ENCODE results near the gene DDN.

The DDN gene

DNA sequence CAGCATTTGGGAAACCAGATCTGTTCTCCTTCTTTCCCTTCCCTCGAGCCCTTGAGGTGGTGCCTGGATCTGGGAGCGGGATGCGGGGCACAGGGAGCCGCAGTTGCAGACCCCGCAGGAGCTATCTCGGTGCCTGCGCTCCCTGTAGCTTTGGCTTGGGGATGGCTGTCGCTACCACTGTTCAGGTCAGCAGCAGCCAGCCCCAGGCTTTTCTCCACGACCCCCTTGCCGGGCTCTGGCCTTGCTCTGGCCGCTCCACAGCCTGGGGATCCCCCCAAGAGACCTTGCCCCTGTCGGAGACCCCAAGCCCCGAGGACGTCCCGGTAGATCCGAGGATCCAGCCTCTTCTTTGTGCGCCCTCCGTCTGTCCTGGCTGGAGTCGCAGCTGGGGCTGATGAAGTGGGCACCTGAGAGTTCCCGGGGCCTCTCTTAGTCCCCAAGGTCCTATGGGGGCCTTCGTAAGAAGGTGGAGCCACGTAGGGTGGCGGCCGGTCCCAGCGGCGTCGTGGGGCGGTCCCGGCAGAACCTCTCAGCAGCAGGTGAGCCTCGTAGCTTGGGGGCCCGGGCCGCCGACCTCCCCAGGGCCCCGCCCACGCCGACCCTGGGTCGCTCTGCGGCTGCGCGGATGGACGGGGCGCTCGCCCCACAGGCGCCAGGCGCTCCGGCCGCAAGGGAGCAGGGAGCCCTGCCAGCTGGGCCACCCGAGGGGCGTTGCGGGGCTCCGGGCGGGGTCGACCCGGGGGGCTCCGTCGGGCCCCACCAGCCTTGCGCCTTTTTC, 1.3 kb downstream of the DDN start:
- no peak for DNase-seq (ENCODE audit: low read depth)
- H3K4me3 ChIP-seq (ENCODE audit: low read depth, low read length): no peak overlapping the region
- TF ChIP-seq, protein P1, sequence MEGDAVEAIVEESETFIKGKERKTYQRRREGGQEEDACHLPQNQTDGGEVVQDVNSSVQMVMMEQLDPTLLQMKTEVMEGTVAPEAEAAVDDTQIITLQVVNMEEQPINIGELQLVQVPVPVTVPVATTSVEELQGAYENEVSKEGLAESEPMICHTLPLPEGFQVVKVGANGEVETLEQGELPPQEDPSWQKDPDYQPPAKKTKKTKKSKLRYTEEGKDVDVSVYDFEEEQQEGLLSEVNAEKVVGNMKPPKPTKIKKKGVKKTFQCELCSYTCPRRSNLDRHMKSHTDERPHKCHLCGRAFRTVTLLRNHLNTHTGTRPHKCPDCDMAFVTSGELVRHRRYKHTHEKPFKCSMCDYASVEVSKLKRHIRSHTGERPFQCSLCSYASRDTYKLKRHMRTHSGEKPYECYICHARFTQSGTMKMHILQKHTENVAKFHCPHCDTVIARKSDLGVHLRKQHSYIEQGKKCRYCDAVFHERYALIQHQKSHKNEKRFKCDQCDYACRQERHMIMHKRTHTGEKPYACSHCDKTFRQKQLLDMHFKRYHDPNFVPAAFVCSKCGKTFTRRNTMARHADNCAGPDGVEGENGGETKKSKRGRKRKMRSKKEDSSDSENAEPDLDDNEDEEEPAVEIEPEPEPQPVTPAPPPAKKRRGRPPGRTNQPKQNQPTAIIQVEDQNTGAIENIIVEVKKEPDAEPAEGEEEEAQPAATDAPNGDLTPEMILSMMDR (IDR thresholded peaks at IDR 0.05; ENCODE audit: control insufficient read depth, extremely low read depth, insufficient read depth): no peak

- no peak for DNase-seq (ENCODE audit: low read depth)
- TF ChIP-seq, protein P1 (IDR thresholded peaks at IDR 0.05; ENCODE audit: control insufficient read depth, extremely low read depth, insufficient read depth): no peak
- no peak overlapping the region for H3K4me3 ChIP-seq (ENCODE audit: low read depth, low read length)
These were observed 2.1 kb downstream of the DDN start for GRCh38 chr12:48996794-48997718.

DNA sequence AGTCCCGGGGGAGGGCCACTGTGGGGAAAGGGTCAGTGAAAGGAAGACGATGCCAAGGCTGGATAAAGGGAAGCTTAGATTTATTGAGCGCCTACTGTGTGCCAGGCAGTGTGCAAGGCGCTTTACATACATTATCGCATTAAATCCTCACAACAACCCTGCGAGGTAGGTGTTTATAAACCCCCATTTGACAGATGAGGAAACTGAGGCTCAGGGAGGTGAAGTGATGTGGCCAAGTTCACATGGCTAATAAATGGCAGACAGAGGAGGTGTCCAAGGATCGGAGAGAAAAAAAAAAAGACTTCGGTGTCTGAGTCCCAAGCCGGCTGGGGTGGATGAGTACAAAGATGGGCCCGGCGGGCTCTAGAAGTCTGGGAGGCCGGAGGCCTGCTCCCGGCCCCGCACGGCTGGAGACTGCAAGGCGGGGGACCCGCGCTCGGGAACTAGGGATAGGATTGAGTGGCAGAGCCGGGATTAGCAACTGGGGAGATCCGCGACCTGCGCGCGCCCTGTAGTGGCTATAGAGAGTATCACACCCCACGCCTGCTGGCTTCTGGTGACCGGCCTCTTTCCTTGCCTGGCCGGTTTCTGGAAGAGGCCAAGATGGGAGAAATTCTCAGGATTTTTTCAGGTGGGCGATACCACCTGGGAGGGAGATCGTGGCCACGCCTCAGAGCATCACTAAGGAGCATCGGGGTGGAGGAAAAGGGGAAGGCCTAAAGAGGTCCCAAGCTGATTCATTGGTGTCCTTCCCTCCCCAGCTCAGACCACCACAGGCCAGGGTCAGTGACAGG, 3.9 kb downstream of the DDN start:
- DNase-seq (ENCODE audit: low read depth): no peak
- TF ChIP-seq, protein P1 (IDR thresholded peaks at IDR 0.05; ENCODE audit: control insufficient read depth, extremely low read depth, insufficient read depth): peak; percentile 84
- H3K4me3 ChIP-seq (ENCODE audit: low read depth, low read length): peak overlapping the region; percentile 23

GRCh38 chr12:48994224-48995085, 4.7 kb downstream of the DDN start:
- TF ChIP-seq, protein P1 (IDR thresholded peaks at IDR 0.05; ENCODE audit: control insufficient read depth, extremely low read depth, insufficient read depth): no peak
- no peak overlapping the region for H3K4me3 ChIP-seq (ENCODE audit: low read depth, low read length)
- no peak for DNase-seq (ENCODE audit: low read depth)

DNA sequence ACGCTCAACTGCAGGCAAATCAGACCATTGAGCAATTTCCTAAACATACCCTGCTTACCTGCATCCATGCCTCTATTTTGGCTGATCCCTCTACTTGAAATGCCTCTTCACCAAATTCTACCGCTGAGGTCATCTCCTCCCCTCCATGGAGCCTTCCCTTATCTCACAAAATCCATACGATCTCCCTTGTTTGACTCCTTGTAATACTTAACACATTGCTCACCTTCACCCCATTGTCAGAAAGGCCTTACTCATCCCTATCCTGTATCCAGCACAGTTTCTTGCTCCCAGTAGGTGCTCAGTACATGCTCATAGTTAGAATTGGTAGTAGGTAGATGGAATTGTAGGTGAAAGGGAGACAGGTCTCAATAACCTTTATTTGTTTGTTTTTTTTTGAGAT, 5.4 kb downstream of the DDN start:
- TF ChIP-seq, protein P1 (IDR thresholded peaks at IDR 0.05; ENCODE audit: control insufficient read depth, extremely low read depth, insufficient read depth): no peak
- no peak overlapping the region for H3K4me3 ChIP-seq (ENCODE audit: low read depth, low read length)
- DNase-seq (ENCODE audit: low read depth): no peak
